MM.1S (cell line): Measurements from ENCODE around the gene RAPGEF2.

Source experiments
- CTCF ChIP-seq: fragments of 300-600 bp; sonication (generic); IDR thresholded peaks from 2 replicates; pipeline ENCODE4 v1.5.1; 2016; ENCODE audit warnings: antibody characterized with exemption, low read length, mixed read lengths
- EZH2phosphoT487 ChIP-seq: fragments of 300-600 bp; sonication (generic); IDR thresholded peaks from 2 replicates; pipeline ENCODE4 v1.6.1; 2018; ENCODE audit warnings: antibody characterized with exemption, low read length

- TF ChIP-seq CTCF (no peak), EZH2phosphoT487 (no peak)
These were observed 275.3 kb downstream of the RAPGEF2 start for GRCh38 chr4:159378056-159378616.
